GM12874 (cell line): ENCODE measurements around the gene PAIP2B.

Experiments
- TF ChIP-seq, protein P1 (sequence below): IDR thresholded peaks from 2 replicates; pipeline ENCODE4 v1.5.1; 2011; ENCODE audit warnings: low read depth, mild to moderate bottlenecking, control low read depth, low read length, moderate library complexity; ENCODE audit not compliant: insufficient read depth

The PAIP2B gene

DNA sequence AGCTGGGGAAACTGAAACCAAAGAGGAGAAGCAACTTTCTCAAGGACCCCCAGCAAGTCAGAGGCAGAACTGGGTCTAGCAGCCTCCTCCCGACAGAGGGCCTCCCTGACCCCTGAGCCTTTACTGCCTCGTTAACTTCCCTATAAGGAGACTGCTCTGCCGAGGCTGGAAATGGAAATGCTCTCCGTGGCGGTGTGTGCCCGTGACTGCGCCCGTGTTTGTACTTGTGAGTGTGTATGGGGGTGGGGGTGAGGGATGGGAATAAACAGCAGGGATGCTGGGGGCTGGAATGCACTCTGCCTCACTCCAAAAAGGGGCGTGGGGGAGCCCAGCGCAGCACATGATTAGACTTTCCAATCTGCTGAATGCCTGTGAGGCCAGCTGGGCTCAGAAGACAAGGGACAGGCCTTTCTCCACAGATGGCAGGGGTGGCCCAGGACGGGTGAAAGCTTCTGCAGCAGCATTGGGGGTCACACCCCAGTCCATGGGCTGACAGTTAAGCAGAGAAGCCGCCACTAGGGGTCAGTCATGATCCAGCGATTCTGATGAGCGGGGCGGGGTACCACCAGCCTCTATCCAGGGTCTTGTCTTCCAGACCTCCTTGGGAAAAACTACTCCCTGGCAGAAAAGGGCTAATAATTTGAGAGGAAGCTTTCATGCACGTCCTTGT is 69.6 kb downstream of the PAIP2B start:
- TF ChIP-seq, protein P1, sequence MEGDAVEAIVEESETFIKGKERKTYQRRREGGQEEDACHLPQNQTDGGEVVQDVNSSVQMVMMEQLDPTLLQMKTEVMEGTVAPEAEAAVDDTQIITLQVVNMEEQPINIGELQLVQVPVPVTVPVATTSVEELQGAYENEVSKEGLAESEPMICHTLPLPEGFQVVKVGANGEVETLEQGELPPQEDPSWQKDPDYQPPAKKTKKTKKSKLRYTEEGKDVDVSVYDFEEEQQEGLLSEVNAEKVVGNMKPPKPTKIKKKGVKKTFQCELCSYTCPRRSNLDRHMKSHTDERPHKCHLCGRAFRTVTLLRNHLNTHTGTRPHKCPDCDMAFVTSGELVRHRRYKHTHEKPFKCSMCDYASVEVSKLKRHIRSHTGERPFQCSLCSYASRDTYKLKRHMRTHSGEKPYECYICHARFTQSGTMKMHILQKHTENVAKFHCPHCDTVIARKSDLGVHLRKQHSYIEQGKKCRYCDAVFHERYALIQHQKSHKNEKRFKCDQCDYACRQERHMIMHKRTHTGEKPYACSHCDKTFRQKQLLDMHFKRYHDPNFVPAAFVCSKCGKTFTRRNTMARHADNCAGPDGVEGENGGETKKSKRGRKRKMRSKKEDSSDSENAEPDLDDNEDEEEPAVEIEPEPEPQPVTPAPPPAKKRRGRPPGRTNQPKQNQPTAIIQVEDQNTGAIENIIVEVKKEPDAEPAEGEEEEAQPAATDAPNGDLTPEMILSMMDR = peak; percentile 82

- TF ChIP-seq, protein P1 = no peak
Measured at GRCh38 chr2:71156573-71156972, 70.3 kb downstream of the PAIP2B start.

DNA sequence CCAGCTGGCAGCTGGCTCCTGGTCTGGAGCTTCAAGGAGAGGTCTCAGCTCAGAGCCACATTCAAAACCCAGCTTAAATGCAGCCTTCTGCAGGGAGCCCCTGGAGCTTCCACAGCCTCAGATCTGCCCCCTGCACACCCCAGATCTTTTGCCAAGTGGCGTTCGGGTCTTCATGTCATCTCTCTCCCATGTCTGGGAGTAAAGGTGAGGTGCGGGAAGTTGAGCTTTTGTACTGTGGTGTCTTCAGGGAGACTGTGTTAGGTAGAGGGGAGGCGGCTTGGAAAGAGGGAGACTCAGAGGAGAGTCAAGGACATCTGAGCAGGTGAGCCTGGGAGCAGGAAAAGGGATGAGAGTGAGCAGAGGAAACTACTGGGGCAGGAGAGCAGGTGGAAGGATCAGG is 71.1 kb downstream of the PAIP2B start:
- TF ChIP-seq, protein P1 = no peak

DNA sequence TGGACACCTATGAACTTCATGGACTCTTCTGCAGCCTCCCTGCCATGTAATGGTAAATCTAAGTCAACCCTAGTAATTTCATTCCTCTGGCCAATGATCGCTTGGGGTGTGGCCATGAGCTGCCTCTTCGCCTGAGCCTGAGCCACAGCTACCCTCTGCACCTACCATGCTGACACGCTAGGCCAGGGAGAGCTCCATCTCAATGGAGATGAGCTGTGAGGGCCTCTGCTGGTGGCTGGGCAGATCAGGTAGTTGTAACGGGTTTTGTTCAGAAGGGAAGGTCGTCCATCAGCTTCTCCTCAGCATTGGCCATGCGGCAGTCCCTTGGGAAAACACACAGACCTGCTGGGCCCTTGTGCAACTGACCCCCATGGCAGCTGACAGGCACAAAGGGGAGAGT is 72.1 kb downstream of the PAIP2B start:
- TF ChIP-seq, protein P1 = peak; percentile 36; the same call in 1 of the 2 replicates

- TF ChIP-seq, protein P1 = no peak
Measured at GRCh38 chr2:71154279-71154678, 72.6 kb downstream of the PAIP2B start.

- TF ChIP-seq, protein P1 = no peak
Measured at GRCh38 chr2:71153585-71154224, 73.2 kb downstream of the PAIP2B start.

DNA sequence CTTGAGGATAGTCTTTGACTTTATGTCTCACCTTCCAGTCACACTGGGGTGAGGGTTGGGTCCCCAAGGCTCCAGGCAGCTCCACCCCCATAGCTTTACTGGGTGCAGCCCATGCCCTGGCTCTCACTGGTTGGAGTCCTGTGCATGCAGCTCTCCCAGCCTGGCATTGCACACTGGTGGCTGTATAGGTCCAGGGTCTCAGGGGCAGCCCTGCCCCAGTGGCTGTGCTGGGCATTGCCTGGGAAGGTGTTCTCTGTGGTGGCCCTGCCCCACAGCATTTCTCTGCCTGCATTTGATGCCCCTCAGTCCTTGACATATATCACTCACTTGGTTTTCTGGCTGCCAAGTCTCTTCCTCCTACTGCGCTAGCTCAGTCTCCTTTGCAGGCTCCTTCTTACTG is 75.3 kb downstream of the PAIP2B start:
- TF ChIP-seq, protein P1 = 0 out of 2 replicates have a peak, but pooled peaks have one; percentile 2
